ENCODE results near the gene ICA1. TPM values are rescaled to one million over a fixed set of nuclear protein-coding genes. Genes with fewer than 3 reads are reported as not detected.

ICA1 gene
- total and polyA plus RNA-seq, 4 experiments from 2014 or later: 1.2 to 7.4 (median 2.4) TPM

DNA sequence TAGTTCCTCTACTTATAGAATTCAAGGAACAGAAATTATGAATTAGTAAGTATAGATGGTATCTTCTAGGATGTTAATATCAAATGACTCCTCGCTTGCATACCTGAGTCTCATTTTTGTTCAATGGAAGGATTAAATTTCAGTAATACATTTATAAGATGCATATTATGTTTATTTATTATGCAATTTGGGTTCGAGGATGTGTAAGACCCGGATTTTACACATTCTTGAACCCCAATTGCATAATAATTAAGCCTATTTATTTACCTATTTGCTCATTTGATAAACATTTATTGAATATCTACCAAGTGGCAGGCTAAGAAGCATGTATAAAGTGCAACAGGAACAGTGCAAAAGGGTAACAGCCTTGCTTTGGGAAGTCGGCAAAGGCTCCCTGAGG, 52.6 kb downstream of the ICA1 start:
- no peaks in the 10 kb centered on the region for H3K36me3 Mint-ChIP-seq
- H3K27ac ChIP-seq (ENCODE audit: low read depth, low read length): no peak overlapping the region
- CTCF ChIA-PET (ENCODE audit: partially characterized antibody): interaction anchor here (0.6 to 2.3 kb wide), 4 partner anchors 10 to 1616 kb away, joined by 3 to 8 read pairs (median 4); no protein-coding TSS in a partner anchor

GRCh38 chr7:8208816-8209215, 53.2 kb downstream of the ICA1 start:
- Mint-ChIP-seq H3K27me3 (no peaks in the 10 kb centered on the region), H3K36me3 (no peaks in the 10 kb centered on the region), H3K4me1 (no peaks in the 10 kb centered on the region), H3K9me3 (no peaks in the 10 kb centered on the region), H3K4me3 (no peak overlapping the region), H3K27ac (no peak overlapping the region)
- Histone ChIP-seq H3K27ac (ENCODE audit: low read depth, low read length) (no peak overlapping the region), H3K9me3 (ENCODE audit: control insufficient read depth in 1 of 2, low read length in 2 of 2) (no peaks in the 10 kb centered on the region), H3K36me3 (ENCODE audit: insufficient read depth, low read length) (no peaks in the 10 kb centered on the region), H3K4me3 (ENCODE audit: low read length in 2 of 2) (no peak overlapping the region), H3K27me3 (ENCODE audit: insufficient read depth, low read length) (no peaks in the 10 kb centered on the region), H3K4me1 (ENCODE audit: insufficient read depth, low read length) (no peaks in the 10 kb centered on the region)
- ChIA-PET CTCF (ENCODE audit: partially characterized antibody) (interaction anchor here (0.6 to 2.3 kb wide), 4 partner anchors 8 to 1616 kb away, joined by 3 to 10 read pairs (median 6); no protein-coding TSS in a partner anchor), POLR2A (ENCODE audit: partially characterized antibody) (no interaction called here)
- no peak for DNase-seq
- intact Hi-C loops (cut with micrococcal nuclease): no loop called here

More for the DNA sequence above, 52.6 kb downstream of the ICA1 start:
- POLR2A ChIA-PET (ENCODE audit: partially characterized antibody): no interaction called here
- peak overlapping the region in 1 of 8 donors; percentile 4 for H3K4me3 Mint-ChIP-seq
- Histone ChIP-seq H3K4me1 (ENCODE audit: insufficient read depth, low read length) (no peaks in the 10 kb centered on the region), H3K27me3 (ENCODE audit: insufficient read depth, low read length) (no peaks in the 10 kb centered on the region), H3K9me3 (ENCODE audit: control insufficient read depth in 1 of 2, low read length in 2 of 2) (no peaks in the 10 kb centered on the region), H3K36me3 (ENCODE audit: insufficient read depth, low read length) (no peaks in the 10 kb centered on the region), H3K4me3 (ENCODE audit: low read length in 2 of 2) (no peak overlapping the region)
- no peaks in the 10 kb centered on the region for H3K9me3 Mint-ChIP-seq
- no peak for DNase-seq
- H3K27ac Mint-ChIP-seq: peak overlapping the region in 1 of 7 donors; percentile 44
- H3K27me3 Mint-ChIP-seq: no peaks in the 10 kb centered on the region
- intact Hi-C loops (cut with micrococcal nuclease): no loop called here
- H3K4me1 Mint-ChIP-seq: no peaks in the 10 kb centered on the region

- no peak overlapping the region for H3K4me3 ChIP-seq (ENCODE audit: low read length in 2 of 2)
- H3K9me3 Mint-ChIP-seq: peaks cover 0 to 1% (median 0%) of the 10 kb centered on the region in 8 donors
- H3K27ac Mint-ChIP-seq: no peak overlapping the region
- intact Hi-C loops (cut with micrococcal nuclease): no loop called here
- no peaks in the 10 kb centered on the region for H3K27me3 Mint-ChIP-seq
- DNase-seq: no peak
- H3K27ac ChIP-seq (ENCODE audit: low read depth, low read length): no peak overlapping the region
- no peaks in the 10 kb centered on the region for H3K9me3 ChIP-seq (ENCODE audit: control insufficient read depth in 1 of 2, low read length in 2 of 2)
- H3K4me1 Mint-ChIP-seq: peaks cover 0 to 1% (median 0%) of the 10 kb centered on the region in 4 donors
- H3K4me1 ChIP-seq (ENCODE audit: insufficient read depth, low read length): no peaks in the 10 kb centered on the region
- H3K36me3 ChIP-seq (ENCODE audit: insufficient read depth, low read length): no peaks in the 10 kb centered on the region
- CTCF ChIA-PET (ENCODE audit: partially characterized antibody): interaction anchor here (2.1 to 2.3 kb wide), 2 partner anchors 10 to 16 kb away, joined by 8 to 10 read pairs; no protein-coding TSS in a partner anchor
- POLR2A ChIA-PET (ENCODE audit: partially characterized antibody): interaction anchor here (1.0 kb wide), 1 partner anchor 9 kb away, joined by 3 read pairs; no protein-coding TSS in a partner anchor
- no peaks in the 10 kb centered on the region for H3K36me3 Mint-ChIP-seq
- H3K4me3 Mint-ChIP-seq: no peak overlapping the region
- H3K27me3 ChIP-seq (ENCODE audit: insufficient read depth, low read length): no peaks in the 10 kb centered on the region
These were observed 55.0 kb downstream of the ICA1 start for GRCh38 chr7:8206956-8207355.

GRCh38 chr7:8205537-8205936, 56.4 kb downstream of the ICA1 start:
- Histone ChIP-seq H3K36me3 (ENCODE audit: insufficient read depth, low read length) (no peaks in the 10 kb centered on the region), H3K27ac (ENCODE audit: low read depth, low read length) (no peak overlapping the region), H3K9me3 (ENCODE audit: control insufficient read depth in 1 of 2, low read length in 2 of 2) (no peaks in the 10 kb centered on the region), H3K4me3 (ENCODE audit: low read length in 2 of 2) (no peak overlapping the region), H3K27me3 (ENCODE audit: insufficient read depth, low read length) (no peaks in the 10 kb centered on the region), H3K4me1 (ENCODE audit: insufficient read depth, low read length) (no peaks in the 10 kb centered on the region)
- Mint-ChIP-seq H3K27me3 (no peaks in the 10 kb centered on the region), H3K27ac (no peak overlapping the region), H3K36me3 (no peaks in the 10 kb centered on the region), H3K4me3 (no peak overlapping the region), H3K4me1 (peaks cover 0 to 1% (median 0%) of the 10 kb centered on the region in 4 donors), H3K9me3 (peaks cover 0 to 1% (median 0%) of the 10 kb centered on the region in 8 donors)
- ChIA-PET CTCF (ENCODE audit: partially characterized antibody) (interaction anchor here (1.1 to 1.4 kb wide), 2 partner anchors 80 to 525 kb away, joined by 3 to 5 read pairs; no protein-coding TSS in a partner anchor), POLR2A (ENCODE audit: partially characterized antibody) (no interaction called here)
- DNase-seq: no peak
- intact Hi-C loops (cut with micrococcal nuclease): no loop called here

DNA sequence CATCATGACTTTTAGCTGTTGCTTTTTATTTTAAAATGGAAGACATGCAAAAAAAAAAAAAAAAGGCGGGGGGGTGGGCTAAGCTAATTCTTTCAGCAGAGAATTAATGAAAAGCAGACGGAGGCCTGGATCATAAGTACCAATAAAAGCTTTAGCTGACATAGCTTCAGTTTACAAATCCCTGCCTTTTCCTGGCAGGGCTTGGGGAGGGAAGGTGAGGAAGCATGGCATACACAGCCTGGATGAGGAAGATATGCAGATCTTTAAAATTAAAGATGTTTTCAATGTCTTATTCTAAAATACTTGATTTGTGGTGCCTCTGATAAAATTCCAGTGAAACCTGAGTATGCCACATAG, 57.0 kb downstream of the ICA1 start:
- no peaks in the 10 kb centered on the region for H3K9me3 ChIP-seq (ENCODE audit: control insufficient read depth in 1 of 2, low read length in 2 of 2)
- peaks cover 0 to 1% (median 0%) of the 10 kb centered on the region in 8 donors for H3K9me3 Mint-ChIP-seq
- DNase-seq: no peak
- CTCF ChIA-PET (ENCODE audit: partially characterized antibody): interaction anchor here (1.1 to 1.4 kb wide), 2 partner anchors 80 to 524 kb away, joined by 3 to 5 read pairs; no protein-coding TSS in a partner anchor
- H3K27me3 Mint-ChIP-seq: no peaks in the 10 kb centered on the region
- intact Hi-C loops (cut with micrococcal nuclease): no loop called here
- H3K36me3 Mint-ChIP-seq: no peaks in the 10 kb centered on the region
- H3K36me3 ChIP-seq (ENCODE audit: insufficient read depth, low read length): no peaks in the 10 kb centered on the region
- POLR2A ChIA-PET (ENCODE audit: partially characterized antibody): interaction anchor here (0.7 kb wide), 1 partner anchor 28 kb away, joined by 3 read pairs; no protein-coding TSS in a partner anchor
- no peak overlapping the region for H3K27ac Mint-ChIP-seq
- H3K27ac ChIP-seq (ENCODE audit: low read depth, low read length): no peak overlapping the region
- H3K4me1 Mint-ChIP-seq: peaks cover 0 to 1% (median 0%) of the 10 kb centered on the region in 4 donors
- H3K4me3 Mint-ChIP-seq: no peak overlapping the region
- H3K27me3 ChIP-seq (ENCODE audit: insufficient read depth, low read length): no peaks in the 10 kb centered on the region
- H3K4me3 ChIP-seq (ENCODE audit: low read length in 2 of 2): no peak overlapping the region
- no peaks in the 10 kb centered on the region for H3K4me1 ChIP-seq (ENCODE audit: insufficient read depth, low read length)

DNA sequence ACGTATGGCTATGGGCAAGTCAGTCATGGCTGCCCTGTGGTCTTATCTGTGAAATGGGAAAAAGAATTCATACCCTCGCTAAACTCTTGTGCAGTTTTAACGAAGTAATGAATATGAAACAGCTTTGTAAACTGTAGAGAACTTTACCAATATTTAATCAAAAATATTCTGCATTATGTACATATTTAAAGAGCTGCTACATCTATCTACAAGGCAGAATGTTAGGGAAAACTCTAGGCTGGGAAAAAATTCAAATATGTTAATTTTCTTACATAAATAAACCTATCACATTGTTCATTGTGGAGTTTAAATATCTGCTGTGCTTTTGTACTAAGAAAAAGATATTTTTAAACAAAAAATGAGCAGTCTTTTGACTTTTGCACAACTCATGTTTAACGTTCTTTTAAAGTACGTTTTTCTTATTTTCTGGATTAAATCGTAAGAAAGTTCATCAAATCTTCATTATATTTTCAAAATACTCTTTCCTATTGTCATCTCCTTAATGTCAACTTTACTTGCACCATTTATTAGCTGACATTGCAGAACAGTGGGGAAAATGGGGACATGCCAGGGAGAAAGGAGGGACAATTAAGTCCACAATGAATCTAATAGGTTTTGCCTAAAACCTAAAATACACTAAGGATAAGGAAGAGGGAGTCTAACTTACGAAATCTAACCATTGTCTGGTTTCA, 57.5 kb downstream of the ICA1 start:
- no peak for DNase-seq
- H3K36me3 ChIP-seq (ENCODE audit: insufficient read depth, low read length): no peaks in the 10 kb centered on the region
- ChIA-PET CTCF (ENCODE audit: partially characterized antibody) (interaction anchor here (1.1 to 1.4 kb wide), 2 partner anchors 79 to 523 kb away, joined by 3 to 5 read pairs; no protein-coding TSS in a partner anchor), POLR2A (ENCODE audit: partially characterized antibody) (interaction anchor here (0.7 kb wide), 1 partner anchor 27 kb away, joined by 3 read pairs; no protein-coding TSS in a partner anchor)
- intact Hi-C loops (cut with micrococcal nuclease): no loop called here
- H3K27ac ChIP-seq (ENCODE audit: low read depth, low read length): no peak overlapping the region
- no peak overlapping the region for H3K4me3 ChIP-seq (ENCODE audit: low read length in 2 of 2)
- no peaks in the 10 kb centered on the region for H3K27me3 Mint-ChIP-seq
- no peaks in the 10 kb centered on the region for H3K9me3 ChIP-seq (ENCODE audit: control insufficient read depth in 1 of 2, low read length in 2 of 2)
- H3K27ac Mint-ChIP-seq: no peak overlapping the region
- H3K36me3 Mint-ChIP-seq: no peaks in the 10 kb centered on the region
- peaks cover 0 to 1% (median 0%) of the 10 kb centered on the region in 4 donors for H3K4me1 Mint-ChIP-seq
- H3K4me3 Mint-ChIP-seq: no peak overlapping the region
- peaks cover 0 to 1% (median 0%) of the 10 kb centered on the region in 8 donors for H3K9me3 Mint-ChIP-seq
- no peaks in the 10 kb centered on the region for H3K4me1 ChIP-seq (ENCODE audit: insufficient read depth, low read length)
- H3K27me3 ChIP-seq (ENCODE audit: insufficient read depth, low read length): no peaks in the 10 kb centered on the region

DNA sequence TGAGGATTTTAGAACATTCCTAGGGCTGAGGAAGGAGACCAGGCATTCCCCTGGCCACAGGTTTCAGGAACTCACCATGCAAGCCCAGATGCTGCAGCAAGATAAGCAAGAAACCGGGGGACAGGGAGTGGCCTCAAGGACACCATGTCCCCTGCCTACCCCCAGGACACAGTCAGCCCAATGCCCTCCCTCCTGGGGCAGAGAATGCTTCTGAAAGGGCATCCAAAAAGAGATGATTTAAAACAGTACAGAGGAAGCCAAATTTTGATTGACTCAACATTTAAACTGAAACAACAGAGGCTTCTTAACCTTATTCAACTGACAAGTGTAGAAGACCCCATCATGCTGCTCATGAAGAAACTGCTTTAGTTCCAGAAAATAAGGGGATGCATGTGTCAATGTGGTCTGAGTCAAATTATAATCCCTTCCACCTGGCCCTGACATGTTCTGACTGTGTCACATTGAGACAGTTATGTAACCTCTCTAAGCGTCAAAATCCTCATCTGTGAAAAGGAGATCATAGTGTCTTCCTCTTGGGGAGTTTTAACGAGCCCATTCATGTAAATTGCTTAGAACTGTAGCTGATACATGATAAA, 60.0 kb downstream of the ICA1 start:
- CTCF ChIA-PET (ENCODE audit: partially characterized antibody): interaction anchor here (1.8 kb wide), 1 partner anchor 12 kb away, joined by 4 read pairs; no protein-coding TSS in a partner anchor
- H3K4me1 ChIP-seq (ENCODE audit: insufficient read depth, low read length): peaks cover 13% of the 10 kb centered on the region
- H3K9me3 ChIP-seq (ENCODE audit: control insufficient read depth in 1 of 2, low read length in 2 of 2): no peaks in the 10 kb centered on the region
- no peak overlapping the region for H3K4me3 ChIP-seq (ENCODE audit: low read length in 2 of 2)
- H3K27me3 Mint-ChIP-seq: no peaks in the 10 kb centered on the region
- H3K36me3 Mint-ChIP-seq: no peaks in the 10 kb centered on the region
- intact Hi-C loops (cut with micrococcal nuclease): no loop called here
- DNase-seq: no peak
- peaks cover 0 to 1% (median 0%) of the 10 kb centered on the region in 8 donors for H3K9me3 Mint-ChIP-seq
- peaks cover 9 to 17% (median 13%) of the 10 kb centered on the region in 4 donors for H3K4me1 Mint-ChIP-seq
- POLR2A ChIA-PET (ENCODE audit: partially characterized antibody): interaction anchor here (0.5 to 1.3 kb wide), 3 partner anchors 232 to 242 kb away, joined by 3 to 4 read pairs (median 3); no protein-coding TSS in a partner anchor
- H3K27me3 ChIP-seq (ENCODE audit: insufficient read depth, low read length): no peaks in the 10 kb centered on the region
- H3K27ac ChIP-seq (ENCODE audit: low read depth, low read length): no peak overlapping the region
- H3K4me3 Mint-ChIP-seq: no peak overlapping the region
- no peak overlapping the region for H3K27ac Mint-ChIP-seq
- H3K36me3 ChIP-seq (ENCODE audit: insufficient read depth, low read length): no peaks in the 10 kb centered on the region

Measured in CD4-positive, alpha-beta memory T cell (primary cell).